HTR-8/SVneo (cell line): Measurements from ENCODE around the gene SCAI.
"Not testable (repeated sequence)": the region's sequence is repeated elsewhere in the genome, so short reads cannot be mapped to it uniquely, and the experiment has no call there.

Source experiments
- DNase-seq: peaks from one replicate; pipeline ENCODE4 v3.0.0; 2011; ENCODE audit warnings: low spot score, mixed read lengths; ENCODE audit not compliant: insufficient read length
- FAIRE-seq: peaks from 2 replicates; lab custom pipeline; 2011; peaks lifted over from hg19 to GRCh38; lab: Jason Lieb, UNC

SCAI gene

DNA sequence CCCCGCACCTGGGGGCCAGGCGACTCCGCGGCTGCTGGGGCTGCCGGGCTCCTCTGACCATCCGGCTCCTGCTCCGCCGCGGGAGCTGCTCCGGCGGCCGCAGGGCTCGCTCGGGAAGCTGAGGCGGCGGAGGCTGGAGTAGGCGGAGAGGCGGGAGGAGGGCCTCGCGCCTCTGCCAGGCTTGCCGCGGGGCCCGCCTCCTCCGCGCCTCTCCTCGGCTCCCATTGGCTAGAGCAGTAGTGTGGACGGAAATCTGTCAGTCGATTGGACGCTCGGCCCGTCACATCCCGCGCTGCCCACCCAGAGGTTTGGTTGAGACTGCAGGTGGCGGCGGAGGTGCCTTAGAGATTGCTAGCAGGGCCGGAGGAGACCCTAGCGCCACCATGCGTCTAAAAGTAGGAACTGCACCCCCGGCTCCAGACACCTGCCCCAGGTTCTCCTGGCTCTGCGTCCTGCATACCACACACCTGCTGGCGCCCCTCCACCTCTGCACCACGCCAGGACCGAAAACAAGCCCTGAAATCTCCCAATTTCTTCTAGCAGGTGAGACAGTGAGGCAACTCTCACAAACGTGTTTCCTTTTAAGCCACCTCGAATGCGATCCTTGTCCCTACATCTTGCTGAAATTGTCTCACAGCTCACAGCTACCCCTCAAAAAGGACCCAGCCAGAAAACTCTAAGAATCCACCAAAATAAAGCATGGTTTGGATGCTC, at the start of gene SCAI:
SCAI (minus strand) TSS at position 152 of the 714 bp plus-strand sequence; CDS start at position 61, 91 bp downstream.
- DNase-seq (peak; percentile 98), FAIRE-seq (peak; percentile 80)

DNA sequence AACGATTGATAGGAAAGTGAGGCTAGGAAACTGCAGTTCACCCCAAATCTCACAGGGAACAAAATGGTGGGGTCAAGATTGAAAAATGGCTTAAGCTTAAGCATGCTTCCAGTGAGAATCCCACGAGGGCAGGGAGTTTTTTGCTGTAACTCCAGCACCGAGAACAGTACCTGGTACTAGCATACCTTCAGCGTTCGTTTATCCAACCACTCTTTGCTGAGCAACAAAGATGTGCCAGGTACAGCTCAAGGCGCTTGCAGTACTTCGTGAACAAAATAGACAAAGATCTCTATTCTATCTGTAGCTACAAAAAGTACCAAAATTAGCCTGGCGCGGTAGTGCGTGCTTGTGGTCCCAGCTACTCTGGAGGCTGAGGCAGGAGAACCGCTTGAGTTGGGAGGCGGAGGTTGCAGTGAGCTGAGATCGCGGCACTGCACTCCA, 47.1 kb upstream of the SCAI start:
- DNase-seq (no peak), FAIRE-seq (no peak)

DNA sequence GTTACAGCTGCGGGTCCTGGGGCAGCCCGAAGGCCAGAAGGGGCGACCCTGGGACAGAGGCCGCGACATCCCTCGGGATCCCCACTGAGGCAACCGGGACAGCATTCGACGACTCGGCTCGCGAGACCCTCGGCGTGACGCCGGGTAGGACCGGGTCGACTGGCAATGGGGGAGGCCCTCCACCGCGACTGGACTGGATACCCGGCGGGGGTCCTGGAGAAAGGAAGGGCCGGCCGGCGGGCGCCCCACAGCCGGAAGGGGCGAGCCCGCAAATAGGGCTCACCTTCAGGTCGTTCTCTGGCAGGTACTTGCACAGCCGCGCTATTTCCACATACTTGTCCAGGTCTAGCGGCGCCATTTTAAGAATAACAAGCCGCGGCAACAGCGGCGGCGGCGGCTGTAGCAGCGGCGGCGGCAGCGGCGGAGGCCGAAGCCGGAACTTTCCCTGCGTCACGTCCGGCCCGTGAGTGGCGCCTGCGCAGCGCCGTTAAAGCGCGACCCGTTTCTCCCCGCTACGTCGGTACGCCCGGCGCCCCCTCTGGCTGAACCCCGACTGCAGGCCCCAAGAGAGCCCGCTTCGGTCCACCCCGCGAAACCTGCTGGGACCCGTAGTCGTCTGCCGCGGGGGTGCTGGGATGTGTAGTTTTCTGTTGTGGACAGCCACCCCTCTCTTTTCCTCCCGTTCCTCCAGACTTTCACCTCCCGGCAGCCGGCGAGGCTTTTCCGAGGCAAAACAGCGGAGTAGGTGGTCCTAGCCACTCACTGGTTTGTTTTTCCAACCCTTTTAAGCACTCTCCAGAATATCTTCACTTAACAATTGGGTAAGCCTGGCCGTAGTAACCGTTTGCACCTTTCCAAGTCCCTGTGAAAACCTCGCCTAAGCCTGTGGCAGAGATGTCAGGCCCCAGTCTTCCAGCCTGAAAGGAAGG, 46.3 kb upstream of the SCAI start, which contains the start of gene PPP6C:
PPP6C (minus strand) TSS at position 443 of the 929 bp plus-strand sequence; CDS start at position 358, 85 bp downstream.
- FAIRE-seq (no peak), DNase-seq (peak; percentile 95)

DNA sequence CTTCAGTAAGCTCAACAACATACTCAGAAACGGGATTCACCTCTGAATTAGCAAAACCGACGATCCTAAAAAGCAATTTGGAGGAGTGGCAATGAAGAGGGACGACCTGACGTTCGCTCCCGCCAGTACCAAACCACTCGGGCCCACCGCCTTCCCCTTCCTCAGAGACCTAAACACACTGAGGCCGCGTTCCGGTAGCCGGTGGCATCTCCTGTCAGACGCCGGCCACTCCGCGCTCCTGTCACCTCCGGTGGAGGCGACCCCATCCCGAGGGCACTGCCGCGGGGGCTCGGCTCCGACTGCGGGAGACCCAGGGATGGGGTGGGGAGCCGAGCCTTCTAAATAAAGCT, 45.7 kb upstream of the SCAI start:
- FAIRE-seq (no peak), DNase-seq (no peak)

DNA sequence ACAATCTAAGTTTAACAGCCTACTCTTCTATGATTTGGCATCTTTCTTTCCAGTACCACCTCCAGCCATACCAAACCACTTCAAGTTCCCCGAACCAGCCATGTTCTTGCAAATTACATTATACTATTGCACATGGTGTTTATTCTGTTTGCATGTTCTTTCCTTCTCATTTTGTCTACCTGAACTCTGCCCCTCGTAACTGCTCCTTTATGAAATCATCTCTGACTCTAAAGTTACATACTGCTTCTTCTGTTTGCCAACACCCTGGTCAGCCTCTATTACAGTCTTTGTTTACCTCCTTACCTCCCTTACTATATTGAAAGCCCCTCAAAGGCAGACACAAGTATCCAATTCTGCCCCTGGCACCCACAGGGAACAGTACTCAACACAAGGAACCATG, 40.2 kb upstream of the SCAI start:
- FAIRE-seq, result no peak
- DNase-seq, result no peak

DNA sequence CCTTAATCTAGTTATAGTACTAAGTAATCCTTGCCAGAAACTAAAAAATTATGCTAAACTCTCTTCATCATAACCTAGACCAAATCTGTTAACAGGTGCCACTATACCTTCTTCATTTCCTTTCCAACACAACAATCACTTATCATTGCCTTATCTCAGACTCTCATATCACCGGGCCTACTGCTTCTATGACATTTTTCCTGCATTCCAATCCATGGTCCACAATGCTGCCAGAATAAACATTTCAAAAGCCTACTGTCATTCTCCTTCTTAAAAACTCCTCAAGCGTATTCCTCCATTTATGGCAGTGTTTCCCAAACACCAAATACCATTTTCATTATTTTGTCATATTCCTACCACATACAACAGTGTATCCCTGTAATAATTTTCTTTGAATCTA, 39.7 kb upstream of the SCAI start:
- FAIRE-seq (no peak), DNase-seq (no peak)

DNA sequence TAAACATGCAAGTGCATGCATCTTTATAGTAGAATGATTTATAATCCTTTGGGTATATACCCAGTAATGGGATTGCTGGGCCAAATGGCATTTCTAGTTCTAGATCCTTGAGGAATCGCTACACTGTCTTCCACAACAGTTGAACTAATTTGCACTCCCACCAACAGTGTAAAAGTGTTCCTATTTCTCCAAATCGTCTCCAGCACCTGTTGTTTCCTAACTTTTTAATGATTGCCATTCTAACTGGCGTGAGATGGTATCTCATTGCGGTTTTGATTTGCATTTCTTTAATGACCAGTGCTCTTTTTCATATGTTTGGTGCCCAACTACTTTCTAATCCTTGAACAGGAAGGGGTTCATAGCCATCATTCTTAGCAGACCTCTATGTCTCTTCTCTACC, 38.4 kb upstream of the SCAI start:
- DNase-seq, FAIRE-seq: not testable (repeated sequence)

DNA sequence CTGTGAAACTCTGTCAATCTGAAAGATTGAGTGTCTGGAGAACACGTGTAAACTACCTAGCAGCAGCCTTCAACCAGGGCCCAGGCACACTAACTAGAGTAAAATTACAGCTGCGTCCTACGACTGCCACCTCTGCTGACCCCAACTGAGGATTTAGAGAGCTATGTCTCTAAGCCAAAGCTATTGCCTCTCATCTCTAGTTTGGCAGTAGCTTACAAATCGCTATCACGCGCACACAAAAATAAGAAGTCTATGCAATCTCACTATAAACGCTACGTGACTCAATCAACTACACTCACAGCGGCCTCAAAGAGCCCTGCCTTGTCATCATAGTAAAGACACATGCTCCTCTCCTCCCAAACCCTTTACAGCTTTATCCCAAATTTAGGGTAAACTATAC, 37.5 kb upstream of the SCAI start:
- no peak for FAIRE-seq
- no peak for DNase-seq

DNA sequence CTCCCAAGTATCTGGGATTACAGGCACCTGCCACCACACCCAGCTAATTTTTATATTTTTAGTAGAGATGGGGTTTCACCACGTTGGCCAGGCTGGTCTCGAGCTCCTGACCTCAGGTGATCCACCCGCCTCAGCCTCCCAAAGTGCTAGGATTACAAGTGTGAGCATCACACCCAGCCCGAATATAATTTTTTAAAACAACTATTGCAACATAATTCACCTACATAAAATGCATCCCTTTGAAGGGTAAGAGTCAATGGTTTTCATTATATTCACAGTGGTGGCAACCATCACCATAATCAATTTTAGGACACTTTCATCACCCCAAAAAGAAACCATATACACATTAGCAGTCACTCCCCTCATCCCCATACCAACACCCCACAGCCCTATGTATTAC, 36.4 kb upstream of the SCAI start:
- not testable (repeated sequence) for DNase-seq, FAIRE-seq

DNA sequence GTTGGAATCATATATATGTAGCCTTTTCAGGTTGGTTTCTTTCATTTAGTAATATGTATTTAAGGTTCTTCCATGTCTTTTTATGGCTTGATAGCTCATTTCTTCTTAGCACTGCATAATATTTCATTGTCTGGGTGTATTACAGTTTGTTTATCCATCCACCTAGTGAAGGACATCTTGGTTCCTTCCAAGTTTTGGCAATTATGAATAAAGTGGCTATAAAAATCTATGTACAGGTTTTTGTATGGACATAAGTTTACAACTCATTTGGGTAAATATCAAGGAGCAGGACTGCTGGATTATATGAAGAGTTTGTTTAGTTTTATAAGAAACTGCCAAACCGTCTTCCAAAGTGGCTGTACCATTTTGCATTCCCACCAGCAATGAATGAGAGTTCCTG, 34.6 kb upstream of the SCAI start:
- DNase-seq, result no peak
- FAIRE-seq, result no peak

DNA sequence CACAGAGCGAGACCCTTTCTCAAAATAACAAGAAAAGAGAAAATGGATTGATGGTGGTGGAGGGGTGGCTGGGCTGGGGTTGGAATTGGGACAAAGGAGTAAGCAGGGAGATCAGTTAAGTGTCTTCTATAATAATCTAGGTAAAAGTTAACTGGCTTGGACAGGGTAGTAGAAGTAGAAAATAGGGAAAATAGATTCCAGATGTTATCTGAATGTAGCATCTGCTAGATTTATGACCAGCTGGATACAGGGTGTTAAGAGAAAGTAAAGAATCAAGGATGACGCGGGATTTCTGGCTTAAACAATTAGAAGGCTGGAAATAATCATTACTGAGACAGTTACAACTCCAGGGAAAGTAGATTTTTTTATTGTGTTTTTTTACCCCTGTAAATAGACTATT, 33.3 kb upstream of the SCAI start:
- DNase-seq, result no peak
- no peak for FAIRE-seq

DNA sequence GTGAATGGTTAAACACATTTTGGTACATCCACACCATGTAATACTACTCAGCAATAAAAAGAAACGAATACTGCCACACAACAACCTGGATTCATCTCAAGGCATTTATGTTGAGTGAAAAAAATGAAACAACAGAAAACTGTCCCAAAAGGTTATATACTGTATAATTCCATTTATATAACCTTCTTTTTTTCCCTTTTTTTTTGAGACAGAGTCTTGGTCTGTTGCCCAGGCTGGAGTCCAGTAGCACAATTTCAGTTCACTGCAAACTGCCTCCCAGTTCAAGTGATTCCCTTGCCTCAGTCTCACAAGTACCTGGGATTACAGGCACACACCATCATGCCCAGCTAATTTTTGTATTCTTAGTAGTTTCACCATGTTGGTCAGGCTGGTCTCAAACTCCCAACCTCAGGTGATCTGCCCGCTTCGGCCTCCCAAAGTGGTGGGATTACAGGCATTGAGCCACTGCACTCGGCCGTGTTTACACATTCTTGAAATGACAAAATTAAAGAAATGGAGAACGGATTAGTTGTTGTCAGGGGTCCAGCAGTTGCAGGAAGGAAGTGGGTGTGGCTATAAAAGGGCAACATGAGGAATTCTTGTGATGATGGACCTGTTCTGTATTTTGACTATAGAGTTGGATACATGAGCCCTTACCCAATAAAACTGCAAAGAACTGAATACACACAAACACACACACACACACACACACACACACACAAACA, 28.9 kb upstream of the SCAI start:
- FAIRE-seq (no peak), DNase-seq (no peak)

DNA sequence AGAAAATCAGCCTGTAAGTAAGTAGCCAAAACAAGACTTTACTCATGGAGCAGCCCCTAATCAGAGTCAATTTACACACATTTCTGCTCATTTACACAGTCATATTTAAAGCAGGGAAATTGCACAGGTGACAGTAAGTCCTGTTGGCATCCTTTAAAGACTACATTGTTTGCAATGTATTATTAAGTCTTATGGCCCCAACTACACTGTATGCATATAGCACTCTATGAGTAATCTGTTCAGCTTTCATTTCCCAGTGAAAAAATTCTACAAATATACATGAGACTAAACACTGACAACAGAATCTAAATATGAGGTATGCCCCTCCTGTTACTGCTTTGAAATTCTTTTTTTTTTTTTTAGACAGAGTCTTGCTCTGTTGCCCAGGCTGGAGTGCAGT, 26.6 kb upstream of the SCAI start:
- DNase-seq, result no peak
- FAIRE-seq, result no peak

DNA sequence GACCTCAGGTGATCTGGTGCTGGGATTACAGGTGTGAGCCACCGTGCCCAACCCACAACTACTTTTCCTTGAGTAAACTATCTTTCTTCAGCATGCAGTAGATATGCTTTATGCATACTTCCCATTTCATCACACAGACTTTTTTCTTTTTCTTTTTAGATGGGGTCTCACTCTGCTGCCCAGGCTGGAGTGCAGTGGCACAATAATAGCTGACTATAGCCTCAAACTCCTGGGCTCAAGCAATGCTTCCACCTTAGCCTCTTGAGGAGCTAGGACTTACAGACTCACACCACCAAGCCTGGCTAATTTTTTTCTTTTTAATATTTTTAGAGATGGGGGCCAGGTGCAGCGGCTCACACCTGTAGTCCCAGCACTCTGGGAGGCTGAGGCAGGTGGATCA, 23.4 kb upstream of the SCAI start:
- no peak for FAIRE-seq
- DNase-seq, result no peak

DNA sequence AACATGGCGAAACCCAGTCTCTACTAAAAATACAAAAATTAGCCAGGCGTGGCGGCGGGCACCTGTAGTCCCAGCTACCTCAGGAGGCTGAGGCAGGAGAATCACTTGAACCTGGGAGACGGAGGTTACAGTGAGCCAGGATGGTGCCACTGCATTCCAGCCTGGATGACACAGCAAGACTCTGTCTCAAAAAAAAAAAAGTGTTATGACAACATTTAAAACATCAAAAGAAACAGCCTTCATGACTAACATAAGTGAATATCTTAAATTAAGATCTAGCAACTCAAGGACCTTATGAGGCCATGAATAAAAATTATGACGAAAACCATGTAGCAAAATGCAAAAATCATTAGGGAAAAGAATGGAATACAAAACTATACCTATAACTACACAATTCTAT, 19.6 kb upstream of the SCAI start:
- FAIRE-seq, DNase-seq: not testable (repeated sequence)

DNA sequence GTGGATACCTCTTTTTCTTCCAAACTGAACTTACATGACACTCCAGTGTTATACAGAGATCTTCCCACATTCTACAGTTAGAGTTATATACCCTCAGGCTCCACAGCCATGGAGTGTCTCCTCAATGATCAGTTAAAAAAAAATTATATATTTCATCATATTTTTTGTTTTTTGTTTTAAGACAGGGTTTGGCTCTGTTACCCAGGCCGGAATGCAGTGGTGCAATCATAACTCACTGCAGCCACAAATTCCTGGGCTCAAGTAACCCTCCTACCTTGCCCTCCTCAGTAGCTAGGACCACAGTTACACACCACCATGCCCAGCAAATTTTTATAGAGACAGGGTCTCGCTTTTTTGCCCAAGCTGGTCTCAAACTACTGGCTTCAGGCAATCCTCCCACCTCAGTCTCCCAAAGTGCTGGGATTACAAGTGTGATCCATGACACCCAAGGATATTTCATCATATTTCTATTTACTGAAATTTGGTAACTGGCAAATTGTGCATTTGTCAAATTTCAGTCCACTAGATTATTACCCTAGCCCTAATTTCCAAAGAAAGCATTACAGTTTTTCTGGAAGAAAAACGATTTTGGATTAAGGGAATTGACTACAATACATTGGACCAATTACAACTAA, 18.1 kb upstream of the SCAI start:
- DNase-seq (no peak), FAIRE-seq (no peak)

DNA sequence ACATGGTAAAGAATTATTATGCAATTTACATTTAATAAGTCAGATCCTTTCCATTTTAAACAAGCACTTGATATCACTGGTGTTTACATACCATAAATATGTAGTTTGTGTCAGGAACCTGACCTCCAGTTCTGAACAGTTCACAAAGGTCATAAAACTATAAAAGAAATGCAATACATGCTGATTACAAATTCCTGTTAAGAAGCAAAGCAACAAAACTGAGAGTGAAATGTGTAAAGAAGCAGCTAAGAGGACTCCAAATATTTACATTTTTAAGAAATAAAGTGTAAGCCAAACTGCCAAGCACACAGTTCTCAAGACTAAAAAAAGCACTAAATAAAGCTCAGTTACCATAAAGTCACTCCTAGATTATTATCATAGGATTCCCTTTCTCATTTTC, 17.4 kb upstream of the SCAI start:
- FAIRE-seq (no peak), DNase-seq (no peak)

DNA sequence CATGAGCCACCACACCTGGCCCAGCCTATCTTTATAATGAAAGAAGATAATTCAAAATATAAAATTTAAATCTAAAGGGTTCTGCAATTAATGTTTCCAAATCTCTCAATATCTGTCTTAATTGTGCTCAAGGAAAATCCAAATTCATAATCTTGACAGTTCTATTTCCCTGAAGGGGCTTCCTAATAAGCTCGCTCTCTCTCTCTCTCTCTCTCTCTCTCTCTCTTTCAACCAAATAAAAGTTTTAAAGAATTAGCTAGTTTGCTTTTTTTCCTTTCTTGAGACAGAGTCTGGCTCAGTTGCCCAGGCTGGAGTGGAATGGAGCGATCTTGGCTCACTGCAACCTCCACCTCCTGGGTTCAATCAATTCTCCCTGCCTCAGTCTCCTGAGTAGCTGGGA, 13.2 kb upstream of the SCAI start:
- FAIRE-seq, result no peak

DNA sequence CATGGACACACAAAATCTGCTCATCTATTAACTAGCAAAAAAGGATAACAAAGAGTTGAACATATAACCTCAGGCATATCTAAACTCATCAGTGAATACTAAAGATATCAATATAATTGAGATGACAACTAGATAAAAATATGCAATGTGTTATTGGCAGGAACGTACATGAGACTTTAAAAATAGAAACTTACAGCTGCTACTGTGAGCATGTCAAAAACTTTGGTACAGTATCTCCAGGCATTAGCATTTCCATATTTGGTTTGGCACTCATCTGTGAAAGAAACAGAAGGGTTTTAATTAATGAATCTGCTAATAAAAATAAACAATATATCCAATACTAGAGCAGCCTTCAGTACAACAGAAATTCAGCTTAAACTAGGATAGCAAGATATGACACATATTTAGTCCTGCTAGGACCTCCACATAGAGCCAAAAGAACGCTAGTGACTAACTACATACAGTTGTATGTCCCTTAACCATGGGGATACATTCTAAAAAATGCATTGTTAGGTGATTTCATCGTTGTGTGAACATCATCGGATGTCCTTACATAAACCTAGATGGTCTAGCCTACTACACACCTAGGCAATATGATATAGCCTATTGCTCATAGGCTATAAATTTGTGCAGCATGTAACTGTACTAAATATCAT, 10.5 kb upstream of the SCAI start:
- DNase-seq, result no peak
- no peak for FAIRE-seq

More for the DNA sequence above, 13.2 kb upstream of the SCAI start:
- no peak for DNase-seq

DNA sequence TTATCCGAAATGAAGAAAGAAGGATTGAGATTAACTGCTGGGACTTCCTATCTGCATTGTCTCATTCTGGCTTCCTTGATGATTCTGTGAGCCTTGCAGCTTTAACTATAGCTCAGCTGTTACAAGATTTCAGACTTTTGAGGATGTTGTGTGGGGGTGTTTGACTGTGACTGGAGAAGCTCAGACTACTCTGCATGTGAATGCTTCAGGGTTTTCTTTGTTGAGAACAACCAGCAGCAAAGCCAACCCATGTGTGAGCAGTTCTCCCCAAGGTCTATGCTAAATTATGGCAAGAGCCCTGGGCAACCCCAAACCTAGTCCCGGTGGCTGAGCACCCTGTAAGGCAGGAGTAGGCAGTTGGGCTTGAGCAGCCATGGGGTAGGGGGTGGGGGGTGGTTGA, 8.4 kb upstream of the SCAI start:
- DNase-seq, result no peak

More for the DNA sequence above, 8.4 kb upstream of the SCAI start:
- no peak for FAIRE-seq
